CD14-positive monocyte (primary cell): Measurements from ENCODE around the gene ETFDH. TPM values are rescaled to one million over a fixed set of nuclear protein-coding genes. Genes with fewer than 3 reads are reported as not detected.
A peak's percentile ranks its signal among the peaks of the same experiment; 100 is the strongest.

Experiments used
- DNase-seq, 3 donors: peaks; one replicate each; pipeline ENCODE4 v3.0.0-alpha.2; 2011 to 2022
- H2AFZ ChIP-seq: 2 replicates; pipeline ENCODE4 v1.6.0; 2012; ENCODE audit warnings: mild to moderate bottlenecking, low read depth, low read length, inconsistent platforms; ENCODE audit not compliant: insufficient read depth, poor library complexity, severe bottlenecking
- H3K27ac ChIP-seq, 2 donors: 1 replicate in 1 of 2; 2 replicates in 1 of 2; pipeline ENCODE4 v1.5.1; 2012 to 2013; ENCODE audit warnings: low read length in 2 of 2, control low read depth in 1 of 2, inconsistent platforms in 1 of 2, low read depth in 1 of 2, mild to moderate bottlenecking in 1 of 2
- H3K27me3 ChIP-seq, 2 donors: one replicate each; pipeline versions ENCODE4 v1.6.0 to v1.6.1; 2011 to 2013; ENCODE audit warnings: low read length in 2 of 2; ENCODE audit not compliant: control insufficient read depth in 2 of 2, insufficient read depth in 2 of 2
- H3K36me3 ChIP-seq, 2 donors: replicated peaks in 1 of 2; 1 replicate in 1 of 2; 2 replicates in 1 of 2; pipeline versions ENCODE4 v1.5.1 to v1.6.1; 2012 to 2013; ENCODE audit warnings: low read length in 2 of 2, control low read depth in 1 of 2, inconsistent platforms in 1 of 2, mild to moderate bottlenecking in 1 of 2; ENCODE audit not compliant: insufficient read depth in 2 of 2, control insufficient read depth in 1 of 2
- H3K4me1 ChIP-seq, 2 donors: 1 replicate in 1 of 2; 2 replicates in 1 of 2; pipeline versions ENCODE4 v1.5.1 to v1.6.1; 2012 to 2013; ENCODE audit warnings: low read length in 2 of 2, control low read depth in 1 of 2, inconsistent platforms in 1 of 2, mild to moderate bottlenecking in 1 of 2, moderate library complexity in 1 of 2; ENCODE audit not compliant: insufficient read depth in 2 of 2, control insufficient read depth in 1 of 2
- H3K4me2 ChIP-seq: replicated peaks from 2 replicates; pipeline ENCODE3; 2012; ENCODE audit warnings: low read length, moderate library complexity, mild to moderate bottlenecking; ENCODE audit not compliant: poor library complexity, severe bottlenecking; ENCODE audit errors: extremely low read depth
- H3K4me3 ChIP-seq, 3 experiments: fragments of 200-600 bp in 1 of 3; sonication (generic) in 1 of 3; replicated peaks in 1 of 3; 1 replicate in 2 of 3; 2 replicates in 1 of 3; pipeline ENCODE4 v1.5.1; 2011 to 2013; ENCODE audit warnings: low read length in 3 of 3, mild to moderate bottlenecking in 3 of 3, control low read depth in 2 of 3, low read depth in 2 of 3, inconsistent platforms in 1 of 3, moderate library complexity in 1 of 3
- H3K79me2 ChIP-seq: 2 replicates; pipeline ENCODE4 v1.6.0; 2012; ENCODE audit warnings: mild to moderate bottlenecking, control low read depth, inconsistent platforms, low read length, moderate library complexity; ENCODE audit not compliant: insufficient read depth
- H3K9ac ChIP-seq: 2 replicates; pipeline ENCODE4 v1.6.0; 2017; ENCODE audit warnings: low read length, mild to moderate bottlenecking; ENCODE audit not compliant: insufficient read depth, poor library complexity, severe bottlenecking
- H3K9me3 ChIP-seq, 2 donors: replicated peaks in 1 of 2; 1 replicate in 1 of 2; 2 replicates in 1 of 2; pipeline versions ENCODE4 v1.5.1 to v1.6.1; 2012 to 2013; ENCODE audit warnings: low read length in 2 of 2, control low read depth in 1 of 2; ENCODE audit not compliant: control insufficient read depth in 1 of 2, insufficient read depth in 1 of 2
- H4K20me1 ChIP-seq: 2 replicates; pipeline ENCODE4 v1.6.0; 2012; ENCODE audit warnings: mild to moderate bottlenecking, low read length, control low read depth, moderate library complexity; ENCODE audit not compliant: insufficient read depth
- H3K27ac Mint-ChIP-seq, 7 donors: one replicate each; pipeline ENCODE4 v1.8.0; 2020; ENCODE audit warnings: mild to moderate bottlenecking in 7 of 7, mixed read lengths in 7 of 7, moderate library complexity in 6 of 7, inconsistent platforms in 2 of 7
- H3K27me3 Mint-ChIP-seq, 3 donors: one replicate each; pipeline ENCODE4 v1.8.0; 2021 to 2022; ENCODE audit warnings: low read depth in 3 of 3, mild to moderate bottlenecking in 3 of 3, mixed read lengths in 3 of 3, moderate library complexity in 3 of 3, inconsistent platforms in 1 of 3
- H3K36me3 Mint-ChIP-seq, 2 donors: one replicate each; pipeline ENCODE4 v1.8.0; 2020; ENCODE audit warnings: mixed read lengths in 2 of 2, inconsistent platforms in 1 of 2, mild to moderate bottlenecking in 1 of 2
- H3K4me1 Mint-ChIP-seq: one replicate; pipeline ENCODE4 v1.8.0; 2020; ENCODE audit warnings: mild to moderate bottlenecking, mixed read lengths
- H3K4me3 Mint-ChIP-seq, 2 donors: one replicate each; pipeline ENCODE4 v1.8.0; 2020; ENCODE audit warnings: mild to moderate bottlenecking in 2 of 2, mixed read lengths in 2 of 2, moderate library complexity in 1 of 2
- H3K9me3 Mint-ChIP-seq, 7 donors: one replicate each; pipeline ENCODE4 v1.8.0; 2020 to 2022; ENCODE audit warnings: mixed read lengths in 7 of 7, mild to moderate bottlenecking in 6 of 7, moderate library complexity in 6 of 7, inconsistent platforms in 2 of 7
- CTCF ChIP-seq: fragments of 200-600 bp; IDR thresholded peaks from one replicate; pipeline ENCODE4 v1.8.0; 2022; ENCODE audit warnings: antibody characterized with exemption, mild to moderate bottlenecking
- WGBS: methylation state at CpG from one replicate; pipeline ENCODE4 v1.1.5; 2013; ENCODE audit warnings: missing lambda C conversion rate; ENCODE audit not compliant: insufficient coverage; 5-methylcytosine and 5-hydroxymethylcytosine counted together
- intact Hi-C, 2 donors: fragments of 100-400 bp; cut with micrococcal nuclease; formaldehyde crosslinking; loops; one replicate each; pipeline versions ENCODE4 v1.15.0 to v1.15.1; 2023
- polyA plus RNA-seq, 3 donors: library from polyadenylated mRNA; depleted of rRNA in 1 of 3; unstranded in 2 of 3; stranded (reverse) in 1 of 3; fragments of 300-500 nt in 2 of 3; fragments of >200 nt in 1 of 3; fragmentation: Illumina TruSeq in 2 of 3; gene quantifications; 1 replicate in 2 of 3; 2 replicates in 1 of 3; pipeline ENCODE4 v1.2.3, GENCODE V29; 2012 to 2021

ETFDH gene
- polyA plus RNA-seq, 3 donors: 11.9 to 17.8 (median 16.8) TPM

GRCh38 chr4:158726633-158727032 is 54.5 kb downstream of the ETFDH start:
- Histone ChIP-seq H3K27ac (no peak overlapping the region), H2AFZ (no peak overlapping the region), H3K9ac (no peak overlapping the region), H3K36me3 (no peaks in the 10 kb centered on the region), H4K20me1 (no peaks in the 10 kb centered on the region), H3K4me3 (no peak overlapping the region), H3K4me1 (peaks cover 11% of the 10 kb centered on the region in 2 donors), H3K79me2 (peaks cover 16% of the 10 kb centered on the region), H3K9me3 (no peaks in the 10 kb centered on the region), H3K4me2 (no peak overlapping the region), H3K27me3 (peaks cover 0 to 4% of the 10 kb centered on the region in 2 donors)
- no peak overlapping the region for H3K4me3 Mint-ChIP-seq
- TF ChIP-seq CTCF: no peak
- WGBS: no CpG with 5 or more reads among the region's 6 CpGs
- peaks cover 17% of the 10 kb centered on the region for H3K4me1 Mint-ChIP-seq
- peaks cover under 1% of the 10 kb centered on the region in 2 donors for H3K36me3 Mint-ChIP-seq
- peak in 1 of 3 donors; percentile 77 for DNase-seq
- peaks cover 0 to 5% (median 4%) of the 10 kb centered on the region in 3 donors for H3K27me3 Mint-ChIP-seq
- H3K9me3 Mint-ChIP-seq: no peaks in the 10 kb centered on the region
- peak overlapping the region in 1 of 7 donors; percentile 38 for H3K27ac Mint-ChIP-seq
- intact Hi-C loops: loop anchor here (5.0 to 10.0 kb wide), 3 partner anchors 52 to 478 kb away; partner anchors contain the start of genes C4orf46 (in 1 of the 2) and ETFDH (in 1 of the 2)

GRCh38 chr4:158728236-158728635 is 56.1 kb downstream of the ETFDH start:
- Mint-ChIP-seq H3K4me3 (no peak overlapping the region), H3K9me3 (no peaks in the 10 kb centered on the region), H3K27ac (no peak overlapping the region), H3K4me1 (peaks cover 7% of the 10 kb centered on the region), H3K27me3 (peaks cover 0 to 8% (median 4%) of the 10 kb centered on the region in 3 donors), H3K36me3 (no peaks in the 10 kb centered on the region)
- no peak for TF ChIP-seq CTCF
- no peak for DNase-seq
- H2AFZ ChIP-seq: peak overlapping the region; percentile 9
- peaks cover 0 to 4% of the 10 kb centered on the region in 2 donors for H3K27me3 ChIP-seq
- H3K4me1 ChIP-seq: peaks cover 0 to 4% of the 10 kb centered on the region in 2 donors
- no peaks in the 10 kb centered on the region for H3K9me3 ChIP-seq
- WGBS: no CpG with 5 or more reads among the region's 1 CpG
- intact Hi-C loops: loop anchor here (5.0 to 10.0 kb wide), 3 partner anchors 53 to 477 kb away; partner anchors contain the start of genes C4orf46 (in 1 of the 2) and ETFDH (in 1 of the 2)
- no peak overlapping the region for H3K9ac ChIP-seq
- H3K36me3 ChIP-seq: no peaks in the 10 kb centered on the region
- H4K20me1 ChIP-seq: no peaks in the 10 kb centered on the region
- no peak overlapping the region for H3K4me2 ChIP-seq
- no peak overlapping the region for H3K27ac ChIP-seq
- no peak overlapping the region for H3K4me3 ChIP-seq
- no peaks in the 10 kb centered on the region for H3K79me2 ChIP-seq
